Parathyroid adenoma (tissue), 2 donors: ENCODE data around the gene RPH3AL.
"Not testable (repeated sequence)": the region's sequence is repeated elsewhere in the genome, so short reads cannot be mapped to it uniquely, and the experiment has no call there.

Experiments used
- H2AFZ ChIP-seq: fragments of 300-600 bp; sonication (generic); one replicate; pipeline ENCODE4 v1.7.0; 2017; ENCODE audit warnings: antibody characterized with exemption, mild to moderate bottlenecking
- H3K27ac ChIP-seq: fragments of 300-600 bp; sonication (generic); one replicate; pipeline ENCODE4 v1.7.0; 2017
- H3K27me3 ChIP-seq: fragments of 300-600 bp; sonication (generic); one replicate; pipeline ENCODE4 v1.7.0; 2017; ENCODE audit warnings: low read length; ENCODE audit not compliant: control insufficient read depth, insufficient read depth
- H3K36me3 ChIP-seq: fragments of 300-600 bp; sonication (generic); one replicate; pipeline ENCODE4 v1.7.0; 2017; ENCODE audit warnings: low read length; ENCODE audit not compliant: control insufficient read depth, insufficient read depth
- H3K4me1 ChIP-seq: fragments of 300-600 bp; sonication (generic); one replicate; pipeline ENCODE4 v1.7.0; 2017; ENCODE audit warnings: control low read depth
- H3K4me2 ChIP-seq: fragments of 300-600 bp; sonication (generic); one replicate; pipeline ENCODE4 v1.7.0; 2017; ENCODE audit warnings: low read length
- H3K4me3 ChIP-seq: fragments of 300-600 bp; sonication (generic); one replicate; pipeline ENCODE4 v1.7.0; 2017; ENCODE audit warnings: low read depth, low read length
- H3K79me2 ChIP-seq: fragments of 300-600 bp; sonication (generic); one replicate; pipeline ENCODE4 v1.7.0; 2017; ENCODE audit warnings: control low read depth
- H3K9ac ChIP-seq: fragments of 300-600 bp; sonication (generic); one replicate; pipeline ENCODE4 v1.7.0; 2017; ENCODE audit warnings: mild to moderate bottlenecking
- H3K9me3 ChIP-seq: fragments of 300-600 bp; sonication (generic); one replicate; pipeline ENCODE4 v1.7.0; 2017; ENCODE audit warnings: low read length; ENCODE audit not compliant: control insufficient read depth
- CTCF ChIP-seq: fragments of 300-600 bp; sonication (generic); IDR thresholded peaks from one replicate; pipeline ENCODE4 v1.7.0; 2017; ENCODE audit warnings: antibody characterized with exemption, mild to moderate bottlenecking
- donor health status: primary hyperparathyroidism.

RPH3AL gene

GRCh38 chr17:226108-227077 lies 126.2 kb downstream of the RPH3AL start:
- Histone ChIP-seq H3K9ac (no peak overlapping the region), H3K79me2 (no peaks in the 10 kb centered on the region), H3K36me3 (no peaks in the 10 kb centered on the region), H2AFZ (no peak overlapping the region), H3K27ac (no peak overlapping the region), H3K4me1 (no peaks in the 10 kb centered on the region), H3K4me2 (no peak overlapping the region), H3K9me3 (no peaks in the 10 kb centered on the region), H3K4me3 (no peak overlapping the region), H3K27me3 (no peaks in the 10 kb centered on the region)
- no peak for TF ChIP-seq CTCF

DNA sequence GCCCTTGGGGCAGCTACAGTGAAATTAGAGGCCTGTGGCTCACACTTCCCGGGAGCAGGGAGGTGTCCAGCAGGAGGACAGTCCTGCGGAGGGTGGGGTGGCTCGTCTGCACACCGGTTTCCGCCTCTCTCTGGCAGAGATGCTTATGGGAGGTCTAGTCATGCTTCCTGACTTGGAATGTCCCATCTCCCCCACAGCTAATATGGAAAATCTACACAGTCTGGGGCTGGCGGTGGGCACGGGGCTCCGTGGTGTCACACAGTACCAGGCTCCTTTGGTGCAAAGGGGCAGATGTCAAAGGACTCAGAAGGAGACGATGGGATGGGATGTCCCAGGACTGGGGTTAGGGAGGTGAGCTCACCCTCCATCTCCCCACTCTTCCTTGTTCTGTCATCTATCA lies 127.1 kb downstream of the RPH3AL start:
- no peak overlapping the region for H3K4me2 ChIP-seq
- H2AFZ ChIP-seq = no peak overlapping the region
- H3K9ac ChIP-seq = no peak overlapping the region
- no peaks in the 10 kb centered on the region for H3K79me2 ChIP-seq
- no peaks in the 10 kb centered on the region for H3K9me3 ChIP-seq
- no peaks in the 10 kb centered on the region for H3K4me1 ChIP-seq
- H3K27me3 ChIP-seq = no peaks in the 10 kb centered on the region
- no peak overlapping the region for H3K27ac ChIP-seq
- H3K36me3 ChIP-seq = no peaks in the 10 kb centered on the region
- no peak for TF ChIP-seq CTCF
- no peak overlapping the region for H3K4me3 ChIP-seq

- H3K27me3 ChIP-seq, H3K4me3 ChIP-seq, H3K9me3 ChIP-seq, H3K4me2 ChIP-seq, H3K4me1 ChIP-seq, H3K9ac ChIP-seq, H3K79me2 ChIP-seq, H3K27ac ChIP-seq, H3K36me3 ChIP-seq, H2AFZ ChIP-seq: not testable (repeated sequence)
These were observed 128.0 kb downstream of the RPH3AL start for GRCh38 chr17:224576-224975.

DNA sequence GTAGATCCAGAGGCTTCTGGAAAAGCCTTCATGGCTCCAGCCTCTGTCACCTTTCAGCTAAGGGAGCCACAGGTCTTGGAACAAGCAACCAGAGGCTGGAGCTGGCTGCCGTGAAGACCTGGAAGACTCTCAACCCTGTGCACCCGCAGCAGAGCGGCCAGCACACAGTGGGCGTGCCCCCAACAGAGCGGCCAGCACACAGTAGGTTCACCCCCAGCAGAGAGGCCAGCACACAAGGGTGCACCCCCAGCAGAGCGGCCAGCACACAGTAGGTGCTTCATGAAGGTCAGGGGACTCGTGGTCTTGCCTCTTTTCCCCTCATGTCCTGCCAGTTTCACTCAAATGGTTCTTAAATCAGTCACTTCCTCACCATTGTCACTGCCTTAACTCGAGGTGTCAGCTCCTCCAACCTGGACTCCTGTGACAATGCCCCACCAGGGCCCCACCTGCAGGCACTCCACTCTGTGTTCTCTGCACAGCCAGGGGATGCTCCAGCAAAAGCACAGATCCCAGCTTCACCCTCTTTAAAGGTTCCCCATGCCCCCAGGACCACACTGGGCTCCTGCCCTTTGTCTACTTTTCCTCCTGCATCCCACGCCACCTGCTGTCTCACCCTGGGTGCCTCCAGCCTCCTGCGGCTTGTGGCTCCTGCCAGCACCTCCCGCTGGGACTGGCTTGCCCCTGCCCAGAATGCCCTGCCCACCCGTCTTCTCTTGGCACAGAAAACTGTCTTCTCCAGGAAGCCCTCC lies 128.7 kb downstream of the RPH3AL start:
- no peaks in the 10 kb centered on the region for H3K9me3 ChIP-seq
- H3K4me1 ChIP-seq = no peaks in the 10 kb centered on the region
- H3K27ac ChIP-seq = no peak overlapping the region
- no peaks in the 10 kb centered on the region for H3K36me3 ChIP-seq
- no peaks in the 10 kb centered on the region for H3K79me2 ChIP-seq
- H3K9ac ChIP-seq = no peak overlapping the region
- H3K4me2 ChIP-seq = no peak overlapping the region
- no peak overlapping the region for H3K4me3 ChIP-seq
- H3K27me3 ChIP-seq = no peaks in the 10 kb centered on the region
- TF ChIP-seq CTCF = no peak
- H2AFZ ChIP-seq = no peak overlapping the region

DNA sequence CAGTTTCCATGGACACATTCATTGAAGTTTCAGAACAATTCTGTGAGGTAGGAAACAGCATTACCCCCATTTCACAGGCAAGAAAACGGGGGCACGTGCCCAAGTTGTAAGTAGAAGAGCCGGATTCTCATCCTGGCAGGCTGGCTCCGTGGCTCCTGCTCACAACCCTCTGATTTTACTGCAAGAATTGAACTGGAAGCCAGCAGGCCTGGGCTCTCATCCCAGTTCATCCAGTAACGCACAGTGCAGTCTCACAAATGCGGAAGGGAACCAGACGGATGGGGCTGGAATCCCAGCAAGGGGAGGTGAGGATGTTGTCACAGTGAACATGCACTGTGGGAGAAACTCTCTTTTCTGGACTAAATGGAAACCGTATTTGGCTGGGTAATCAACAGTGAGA lies 130.4 kb downstream of the RPH3AL start:
- H3K27ac ChIP-seq = no peak overlapping the region
- no peaks in the 10 kb centered on the region for H3K4me1 ChIP-seq
- no peak overlapping the region for H3K4me2 ChIP-seq
- TF ChIP-seq CTCF = no peak
- H3K79me2 ChIP-seq = no peaks in the 10 kb centered on the region
- no peak overlapping the region for H3K9ac ChIP-seq
- no peaks in the 10 kb centered on the region for H3K9me3 ChIP-seq
- no peak overlapping the region for H2AFZ ChIP-seq
- no peaks in the 10 kb centered on the region for H3K27me3 ChIP-seq
- H3K36me3 ChIP-seq = no peaks in the 10 kb centered on the region
- no peak overlapping the region for H3K4me3 ChIP-seq
